Stimulated activated CD4-positive, alpha-beta T cell treated with anti-CD3 and anti-CD28 coated beads, Interleukin-15, amount 100 ng/mL, for 48 hours (primary cell): Measurements from ENCODE around the gene DKKL1.
"Not testable (repeated sequence)": the region's sequence is repeated elsewhere in the genome, so short reads cannot be mapped to it uniquely, and the experiment has no call there.

ENCODE experiments used
- DNase-seq, 2 donors: peaks; one replicate each; pipeline ENCODE4 v3.0.0-alpha.2; 2020; ENCODE audit warnings: low read depth in 2 of 2

The DKKL1 gene

GRCh38 chr19:49363268-49364082 is at the start of gene DKKL1:
DKKL1 (plus strand) TSS chr19:49363877; CDS start chr19:49363999, 122 bp downstream.
- DNase-seq: peak; percentile 79 to 84

- no peak for DNase-seq
These were observed 48.6 kb upstream of the DKKL1 start for GRCh38 chr19:49315111-49315510.

GRCh38 chr19:49316284-49316683 is 47.4 kb upstream of the DKKL1 start:
- no peak for DNase-seq

GRCh38 chr19:49318296-49318695 is 45.4 kb upstream of the DKKL1 start:
- DNase-seq: no peak

- DNase-seq: no peak
These were observed 38.7 kb upstream of the DKKL1 start, which contains the start of gene SLC6A16 for GRCh38 chr19:49324801-49325576. SLC6A16 (minus strand) TSS chr19:49325191; CDS start chr19:49311347, 13,844 bp downstream.

- not testable (repeated sequence) for DNase-seq
These were observed 37.9 kb upstream of the DKKL1 start for GRCh38 chr19:49325756-49326155.

GRCh38 chr19:49326165-49326704 is 37.4 kb upstream of the DKKL1 start:
- DNase-seq: no peak

GRCh38 chr19:49327878-49328544 is 35.7 kb upstream of the DKKL1 start:
- no peak for DNase-seq

GRCh38 chr19:49328741-49329140 is 34.9 kb upstream of the DKKL1 start:
- DNase-seq: no peak

GRCh38 chr19:49331187-49331586 is 32.5 kb upstream of the DKKL1 start:
- DNase-seq: not testable (repeated sequence)

GRCh38 chr19:49331616-49332055 is 32.0 kb upstream of the DKKL1 start:
- DNase-seq: peak; percentile 52 to 63

- not testable (repeated sequence) for DNase-seq
These were observed 30.8 kb upstream of the DKKL1 start for GRCh38 chr19:49332691-49333417.

GRCh38 chr19:49333418-49333805 is 30.3 kb upstream of the DKKL1 start:
- DNase-seq: no peak

GRCh38 chr19:49333811-49334288 is 29.8 kb upstream of the DKKL1 start:
- DNase-seq: peak; percentile 27 to 49

GRCh38 chr19:49335071-49335783 is 28.4 kb upstream of the DKKL1 start, which contains the start of gene CD37:
CD37 (plus strand) TSS chr19:49335406; CDS start chr19:49335541, 135 bp downstream.
- DNase-seq: peak; percentile 15 to 40

GRCh38 chr19:49335784-49336481 is 27.7 kb upstream of the DKKL1 start:
- DNase-seq: no peak

- DNase-seq: no peak
These were observed 27.0 kb upstream of the DKKL1 start for GRCh38 chr19:49336482-49337266.

- no peak for DNase-seq
These were observed 26.2 kb upstream of the DKKL1 start for GRCh38 chr19:49337267-49338022.
